ENCODE results near the gene FMOD. TPM values are rescaled to one million over a fixed set of nuclear protein-coding genes. Genes with fewer than 3 reads are reported as not detected.

FMOD gene
- polyA plus RNA-seq, 1 donor from 2014 or later: not detected

- Histone ChIP-seq H4K20me1 (ENCODE audit: insufficient read depth) (no peaks in the 10 kb centered on the region), H3K27ac (ENCODE audit: low read length) (peak overlapping the region; percentile 49), H3F3A (ENCODE audit: insufficient read depth, low read length, poor library complexity, severe bottlenecking) (no peaks in the 10 kb centered on the region), H3K4me2 (ENCODE audit: low read length) (no peak overlapping the region), H3K4me3 (ENCODE audit: low read length) (no peak overlapping the region), H3K9ac (ENCODE audit: low read length) (no peak overlapping the region), H3K79me2 (replicated peaks; ENCODE audit: insufficient read depth, low read length) (no peaks in the 10 kb centered on the region), H3K9me2 (ENCODE audit: insufficient read depth, low read length) (no peaks in the 10 kb centered on the region), H3K36me3 (ENCODE audit: insufficient read depth, low read length) (no peaks in the 10 kb centered on the region), H2AFZ (ENCODE audit: low read depth, low read length) (no peak overlapping the region), H3K27me3 (ENCODE audit: insufficient read depth, low read depth, low read length) (no peaks in the 10 kb centered on the region), H3K9me3 (ENCODE audit: low read length) (no peaks in the 10 kb centered on the region)
- TF ChIP-seq SMC3 (conservative IDR thresholded peaks at IDR 0.05; ENCODE audit: poor library complexity): no peak
- no peak for TF ChIP-seq REST (IDR thresholded peaks at IDR 0.05; ENCODE audit: borderline replicate concordance)
- TF ChIP-seq MXI1 (conservative IDR thresholded peaks at IDR 0.05; ENCODE audit: poor library complexity, severe bottlenecking): no peak
- no peak for TF ChIP-seq TAF1 (IDR thresholded peaks at IDR 0.05; ENCODE audit: low read depth)
- TF ChIP-seq EP300 (conservative IDR thresholded peaks at IDR 0.05; ENCODE audit: poor library complexity, severe bottlenecking): no peak
- no peak for TF ChIP-seq POLR2AphosphoS5 (IDR thresholded peaks at IDR 0.05)
- TF ChIP-seq RAD21 (conservative IDR thresholded peaks at IDR 0.05): no peak
- no peak for TF ChIP-seq EZH2 (IDR thresholded peaks at IDR 0.05; ENCODE audit: borderline replicate concordance, insufficient read depth, low read length, poor library complexity, severe bottlenecking)
- TF ChIP-seq CTCF (IDR thresholded peaks at IDR 0.05; ENCODE audit: poor library complexity, severe bottlenecking): no peak
Observed at GRCh38 chr1:203343956-203344754, 6.8 kb downstream of the FMOD start.

DNA sequence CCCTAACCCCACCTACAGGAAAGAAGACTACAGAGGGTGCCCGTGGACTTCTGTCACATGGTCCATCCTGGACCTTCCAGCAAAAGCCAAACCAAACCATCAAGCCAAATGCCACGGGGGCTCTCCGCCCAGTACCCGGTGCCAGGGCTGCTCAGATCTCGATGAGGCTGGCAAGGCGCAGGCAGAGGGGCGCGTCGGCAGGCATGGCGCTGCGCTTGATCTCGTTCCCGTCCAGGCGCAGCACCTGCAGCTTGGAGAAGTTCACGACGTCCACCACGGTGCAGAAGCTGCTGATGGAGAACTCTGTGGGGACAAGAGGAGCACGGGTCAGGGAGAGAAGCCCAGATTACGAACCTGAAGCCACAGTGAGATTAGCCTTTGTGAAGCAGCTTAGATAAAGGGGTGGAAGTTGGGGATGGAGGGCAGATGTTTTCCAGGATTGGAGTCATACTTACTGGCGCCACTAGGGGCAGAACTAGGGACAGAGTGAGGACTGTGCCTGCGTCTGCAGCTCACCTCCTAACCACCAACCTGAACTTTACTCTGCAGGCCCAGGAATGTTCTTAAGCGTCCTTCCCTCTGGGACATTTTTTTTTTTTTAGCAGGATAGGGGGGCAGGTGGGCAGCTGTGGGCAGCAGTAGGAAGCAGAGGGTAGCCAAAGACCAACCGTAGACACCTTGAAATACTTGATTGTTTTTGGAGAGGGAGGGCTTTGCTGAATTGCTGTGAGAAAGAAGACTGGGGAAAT, 8.6 kb downstream of the FMOD start:
- H3K4me3 ChIP-seq (ENCODE audit: low read length): no peak overlapping the region
- no peak overlapping the region for H3K4me2 ChIP-seq (ENCODE audit: low read length)
- H3K27ac ChIP-seq (ENCODE audit: low read length): no peak overlapping the region
- H3K9ac ChIP-seq (ENCODE audit: low read length): no peak overlapping the region
- no peaks in the 10 kb centered on the region for H3K79me2 ChIP-seq (replicated peaks; ENCODE audit: insufficient read depth, low read length)
- no peak overlapping the region for H2AFZ ChIP-seq (ENCODE audit: low read depth, low read length)
- H3F3A ChIP-seq (ENCODE audit: insufficient read depth, low read length, poor library complexity, severe bottlenecking): no peaks in the 10 kb centered on the region
- H3K9me3 ChIP-seq (ENCODE audit: low read length): no peaks in the 10 kb centered on the region
- no peaks in the 10 kb centered on the region for H4K20me1 ChIP-seq (ENCODE audit: insufficient read depth)
- H3K27me3 ChIP-seq (ENCODE audit: insufficient read depth, low read depth, low read length): no peaks in the 10 kb centered on the region
- TF ChIP-seq SMC3 (conservative IDR thresholded peaks at IDR 0.05; ENCODE audit: poor library complexity) (peak; percentile 19), EP300 (conservative IDR thresholded peaks at IDR 0.05; ENCODE audit: poor library complexity, severe bottlenecking) (no peak), CTCF (IDR thresholded peaks at IDR 0.05; ENCODE audit: poor library complexity, severe bottlenecking) (peak; percentile 67), RAD21 (conservative IDR thresholded peaks at IDR 0.05) (peak; percentile 41)
- no peaks in the 10 kb centered on the region for H3K36me3 ChIP-seq (ENCODE audit: insufficient read depth, low read length)
- H3K9me2 ChIP-seq (ENCODE audit: insufficient read depth, low read length): no peaks in the 10 kb centered on the region
